GM12878 (cell line): ENCODE measurements around the gene TNKS1BP1. TPM values are rescaled to one million over a fixed set of nuclear protein-coding genes. Genes with fewer than 3 reads are reported as not detected.

Experiments
- ATAC-seq: fragments of 200-7000 bp; cut with Tn5 transposase; 3 replicates; pipeline ENCODE4 v1.9.1; 2020; ENCODE audit warnings: mild to moderate bottlenecking, moderate library complexity
- BruUV-seq: library from RNA; stranded (reverse); fragments of 400-500 nt; replicated peaks from 2 replicates; lab custom pipeline; 2021; lab: Mats Ljungman, UMichigan
- CTCF ChIA-PET: fragments of 300-600 bp; sonication (Branson Sonifier 250); formaldehyde crosslinking; extraction: SDS; loops from one replicate; lab custom pipeline; 2021; ENCODE audit warnings: inconsistent platforms; lab: Yijun Ruan, JAX
- POLR2A ChIA-PET: fragments of 350-600 bp; formaldehyde crosslinking; extraction: SDS; loops from one replicate; lab custom pipeline; 2021; ENCODE audit warnings: inconsistent platforms; lab: Charles Lee
- RAD21 ChIA-PET: fragments of 300-600 bp; sonication (Branson Sonifier 250); formaldehyde crosslinking; loops from one replicate; lab custom pipeline; 2023; ENCODE audit warnings: antibody characterized with exemption; ENCODE audit not compliant: unreplicated experiment; lab: Charles Lee
- SMC1A ChIA-PET: fragments of 300-600 bp; sonication (Branson Sonifier 250); formaldehyde crosslinking; loops from one replicate; lab custom pipeline; 2023; ENCODE audit not compliant: unreplicated experiment, uncharacterized antibody; lab: Charles Lee
- DNase-seq: peaks from one replicate; pipeline ENCODE4 v3.0.0-alpha.2; 2011; ENCODE audit warnings: low read depth, low spot score
- FAIRE-seq: peaks from 3 replicates; lab custom pipeline; 2011; peaks lifted over from hg19 to GRCh38; lab: Jason Lieb, UNC
- H2AFZ ChIP-seq: 2 replicates; pipeline ENCODE4 v1.6.0; 2011; ENCODE audit warnings: low read depth, low read length, control low read depth; ENCODE audit not compliant: control insufficient read depth
- H3K27ac ChIP-seq: 2 replicates; pipeline ENCODE4 v1.5.1; 2011; ENCODE audit warnings: control low read depth; ENCODE audit not compliant: control insufficient read depth, insufficient read depth
- H3K27me3 ChIP-seq, 2 experiments: replicated peaks in 1 of 2; 2 replicates each; pipeline versions ENCODE4 v1.6.0 to v1.6.1; 2011; ENCODE audit warnings: low read length in 1 of 2; ENCODE audit not compliant: control insufficient read depth in 2 of 2, insufficient read depth in 2 of 2
- H3K36me3 ChIP-seq, 2 experiments: 2 replicates each; pipeline ENCODE4 v1.5.1; 2011; ENCODE audit warnings: low read length in 1 of 2; ENCODE audit not compliant: control insufficient read depth in 2 of 2, insufficient read depth in 2 of 2
- H3K4me1 ChIP-seq: 2 replicates; pipeline ENCODE4 v1.6.1; 2011; ENCODE audit warnings: mild to moderate bottlenecking, low read length, moderate library complexity, mixed read lengths; ENCODE audit not compliant: control insufficient read depth, insufficient read depth
- H3K4me2 ChIP-seq: 2 replicates; pipeline ENCODE4 v1.6.0; 2011; ENCODE audit warnings: control low read depth; ENCODE audit not compliant: control insufficient read depth, insufficient read depth
- H3K4me3 ChIP-seq: fragments of 200-600 bp; sonication (generic); 2 replicates; pipeline ENCODE4 v1.5.1; 2016
- H3K79me2 ChIP-seq: 2 replicates; pipeline ENCODE4 v1.6.0; 2011; ENCODE audit warnings: low read length; ENCODE audit not compliant: control insufficient read depth, insufficient read depth
- H3K9ac ChIP-seq: 2 replicates; pipeline ENCODE4 v1.8.0; 2011; ENCODE audit warnings: low read length, control low read depth, mixed read lengths; ENCODE audit not compliant: control insufficient read depth, insufficient read depth
- H3K9me3 ChIP-seq: replicated peaks from 3 replicates; pipeline ENCODE4 v1.5.1; 2011; ENCODE audit warnings: mild to moderate bottlenecking, low read length; ENCODE audit not compliant: control insufficient read depth, insufficient read depth
- H4K20me1 ChIP-seq: 2 replicates; pipeline ENCODE4 v1.6.0; 2011; ENCODE audit not compliant: control insufficient read depth, insufficient read depth
- BMI1 ChIP-seq: fragments of 450-650 bp; IDR thresholded peaks from 2 replicates; pipeline ENCODE4 v1.6.1; 2016; ENCODE audit warnings: mild to moderate bottlenecking, moderate library complexity, borderline replicate concordance
- E2F4 ChIP-seq: IDR thresholded peaks from 2 replicates; pipeline ENCODE4 v1.6.1; 2012; ENCODE audit warnings: low read depth, low read length, improper control_type of control experiment
- HCFC1 ChIP-seq: fragments of 150-350 bp; IDR thresholded peaks from 2 replicates; pipeline ENCODE4 v1.6.1; 2014; ENCODE audit warnings: low read length
- HDGF ChIP-seq: fragments of 450-650 bp; IDR thresholded peaks from 2 replicates; pipeline ENCODE4 v1.6.1; 2016; ENCODE audit warnings: antibody characterized with exemption
- IKZF2 ChIP-seq, 2 experiments: fragments of 450-650 bp; IDR thresholded peaks; 2 replicates each; pipeline ENCODE4 v1.6.1; 2017; ENCODE audit warnings: mild to moderate bottlenecking in 2 of 2, moderate library complexity in 2 of 2
- MLLT1 ChIP-seq: fragments of 450-650 bp; IDR thresholded peaks from 2 replicates; pipeline ENCODE4 v1.6.1; 2016; ENCODE audit warnings: mild to moderate bottlenecking
- NR2C2 ChIP-seq: IDR thresholded peaks from 2 replicates; pipeline ENCODE4 v1.6.1; 2011; ENCODE audit warnings: borderline replicate concordance, low read depth; ENCODE audit not compliant: control insufficient read depth, insufficient read length
- RBBP5 ChIP-seq: fragments of 200-600 bp; sonication (generic); conservative IDR thresholded peaks from 2 replicates; pipeline ENCODE4 v1.6.1; 2016
- WRNIP1 ChIP-seq: IDR thresholded peaks from 2 replicates; pipeline ENCODE4 v1.6.1; 2011; ENCODE audit warnings: low read depth, low read length, improper control_type of control experiment, borderline replicate concordance
- WGBS: methylation state at CpG from one replicate; pipeline ENCODE4 v1.1.6; 2016; ENCODE audit warnings: low lambda C conversion rate; ENCODE audit not compliant: insufficient replicate concordance, insufficient coverage; ENCODE audit errors: missing lambda C conversion rate; 5-methylcytosine and 5-hydroxymethylcytosine counted together
- in situ Hi-C: fragments of 300-500 bp; cut with MboI; formaldehyde crosslinking; loops from 9 replicates; pipeline ENCODE4 v1.14.3; 2018; ENCODE audit warnings: mixed read lengths
- intact Hi-C: fragments of 100-400 bp; cut with micrococcal nuclease; formaldehyde crosslinking; loops from one replicate; pipeline ENCODE4 v1.14.2; 2022; ENCODE audit not compliant: unreplicated experiment
- polyA plus RNA-seq, 11 experiments: library from polyadenylated mRNA; depleted of rRNA in 4 of 11; unstranded in 6 of 11; stranded (reverse) in 5 of 11; fragments of >200 nt; fragmentation: Nextera tagmentation in 4 of 11; fragmentation: Illumina TruSeq in 1 of 11; extraction: Ambion mirVana in 4 of 11; extraction: Trizol in 1 of 11; gene quantifications; 1 replicate in 1 of 11; 2 replicates in 10 of 11; pipeline versions ENCODE4 v1.2.1 to v1.2.3, GENCODE V29; 2011 to 2016; ENCODE audit warnings: inconsistent platforms in 2 of 11, missing spikeins in 2 of 11, low read depth in 1 of 11
- total RNA-seq, 4 experiments: library from RNA; depleted of rRNA in 3 of 4; stranded (reverse); fragments of >200 nt in 3 of 4; fragmentation: Illumina TruSeq in 1 of 4; extraction: Trizol in 1 of 4; gene quantifications; 2 replicates each; pipeline versions ENCODE4 v1.2.1 to v1.2.3, GENCODE V29; 2013 to 2021
- TF ChIP-seq, protein P1 (sequence below): fragments of 450-650 bp; IDR thresholded peaks from 2 replicates; pipeline ENCODE4 v1.6.1; 2017; ENCODE audit warnings: mild to moderate bottlenecking, moderate library complexity
- TF ChIP-seq, protein P2 (sequence below): fragments of 450-650 bp; IDR thresholded peaks from 2 replicates; pipeline ENCODE4 v1.6.1; 2016; ENCODE audit warnings: mild to moderate bottlenecking, moderate library complexity, borderline replicate concordance

TNKS1BP1 gene
- total and polyA plus RNA-seq, 10 of the 15 experiments (the other 5 are each of a cell fraction or from before 2014, with no cell fraction given), result 0.26 to 15.8 (median 4.3) TPM

DNA sequence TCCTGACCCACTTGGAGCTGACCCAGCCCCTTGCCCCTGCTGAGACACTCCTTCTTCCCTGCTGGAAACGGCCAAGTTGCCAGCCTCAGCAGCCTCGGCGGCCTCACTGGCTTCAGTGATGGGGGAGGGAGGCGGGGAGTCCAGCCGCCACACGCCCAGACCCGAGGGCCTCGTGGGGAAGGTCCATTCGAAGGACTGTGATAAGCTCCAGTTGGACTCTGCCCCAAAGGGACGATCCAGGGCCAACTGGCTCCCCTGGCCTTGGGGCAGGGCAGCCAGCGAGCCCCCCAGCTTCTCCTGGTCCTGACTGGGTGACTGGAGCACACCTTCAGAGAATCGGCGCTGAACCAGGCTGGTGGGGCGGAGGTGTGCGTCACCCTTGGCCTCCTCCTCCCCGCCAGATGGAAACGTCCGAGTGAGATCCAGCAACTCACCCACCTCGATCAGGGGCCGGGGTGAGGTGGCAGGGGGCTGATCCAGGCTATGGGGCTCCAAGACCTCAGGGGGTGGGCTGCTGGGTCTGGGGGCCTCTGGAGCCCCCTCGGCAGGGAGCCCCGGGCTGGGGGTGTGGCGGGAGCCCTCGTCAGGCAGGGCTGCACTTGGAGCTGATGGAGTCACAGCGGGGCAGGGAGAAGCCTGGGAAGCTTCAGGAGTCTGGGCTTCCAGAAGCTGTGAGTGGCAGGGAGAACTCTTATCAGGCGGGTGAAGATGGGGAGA is 11.5 kb downstream of the TNKS1BP1 start:
- in situ Hi-C loops, result no loop called here
- no TSS peak for BruUV-seq
- H4K20me1 ChIP-seq, result no peaks in the 10 kb centered on the region
- ATAC-seq, result no peak
- no peaks in the 10 kb centered on the region for H3K27me3 ChIP-seq
- H3K79me2 ChIP-seq, result no peaks in the 10 kb centered on the region
- H3K9ac ChIP-seq, result no peak overlapping the region
- ChIA-PET RAD21 (no interaction called here), CTCF (no interaction called here), SMC1A (interaction anchor here (1.3 kb wide), 1 partner anchor 10 kb away, joined by 3 read pairs; no protein-coding TSS in a partner anchor), POLR2A (no interaction called here)
- no peak overlapping the region for H3K4me2 ChIP-seq
- 80% methylated on average over 23 of the region's 26 CpGs for WGBS
- intact Hi-C loops, result no loop called here
- H2AFZ ChIP-seq, result no peak overlapping the region
- no peak for DNase-seq
- H3K4me3 ChIP-seq, result no peak overlapping the region
- peaks cover 1 to 2% of the 10 kb centered on the region in 2 experiments; a peak in 2 of 4 replicates for H3K36me3 ChIP-seq
- no peak overlapping the region for H3K27ac ChIP-seq
- no peaks in the 10 kb centered on the region for H3K9me3 ChIP-seq
- no peak for FAIRE-seq
- H3K4me1 ChIP-seq, result peaks cover 3% of the 10 kb centered on the region
- TF ChIP-seq MLLT1, result no peak
- no peak for TF ChIP-seq NR2C2
- TF ChIP-seq, protein P1, sequence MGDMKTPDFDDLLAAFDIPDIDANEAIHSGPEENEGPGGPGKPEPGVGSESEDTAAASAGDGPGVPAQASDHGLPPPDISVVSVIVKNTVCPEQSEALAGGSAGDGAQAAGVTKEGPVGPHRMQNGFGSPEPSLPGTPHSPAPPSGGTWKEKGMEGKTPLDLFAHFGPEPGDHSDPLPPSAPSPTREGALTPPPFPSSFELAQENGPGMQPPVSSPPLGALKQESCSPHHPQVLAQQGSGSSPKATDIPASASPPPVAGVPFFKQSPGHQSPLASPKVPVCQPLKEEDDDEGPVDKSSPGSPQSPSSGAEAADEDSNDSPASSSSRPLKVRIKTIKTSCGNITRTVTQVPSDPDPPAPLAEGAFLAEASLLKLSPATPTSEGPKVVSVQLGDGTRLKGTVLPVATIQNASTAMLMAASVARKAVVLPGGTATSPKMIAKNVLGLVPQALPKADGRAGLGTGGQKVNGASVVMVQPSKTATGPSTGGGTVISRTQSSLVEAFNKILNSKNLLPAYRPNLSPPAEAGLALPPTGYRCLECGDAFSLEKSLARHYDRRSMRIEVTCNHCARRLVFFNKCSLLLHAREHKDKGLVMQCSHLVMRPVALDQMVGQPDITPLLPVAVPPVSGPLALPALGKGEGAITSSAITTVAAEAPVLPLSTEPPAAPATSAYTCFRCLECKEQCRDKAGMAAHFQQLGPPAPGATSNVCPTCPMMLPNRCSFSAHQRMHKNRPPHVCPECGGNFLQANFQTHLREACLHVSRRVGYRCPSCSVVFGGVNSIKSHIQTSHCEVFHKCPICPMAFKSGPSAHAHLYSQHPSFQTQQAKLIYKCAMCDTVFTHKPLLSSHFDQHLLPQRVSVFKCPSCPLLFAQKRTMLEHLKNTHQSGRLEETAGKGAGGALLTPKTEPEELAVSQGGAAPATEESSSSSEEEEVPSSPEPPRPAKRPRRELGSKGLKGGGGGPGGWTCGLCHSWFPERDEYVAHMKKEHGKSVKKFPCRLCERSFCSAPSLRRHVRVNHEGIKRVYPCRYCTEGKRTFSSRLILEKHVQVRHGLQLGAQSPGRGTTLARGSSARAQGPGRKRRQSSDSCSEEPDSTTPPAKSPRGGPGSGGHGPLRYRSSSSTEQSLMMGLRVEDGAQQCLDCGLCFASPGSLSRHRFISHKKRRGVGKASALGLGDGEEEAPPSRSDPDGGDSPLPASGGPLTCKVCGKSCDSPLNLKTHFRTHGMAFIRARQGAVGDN, result no peak
- TF ChIP-seq RBBP5, result no peak
- no peak for TF ChIP-seq WRNIP1
- no peak for TF ChIP-seq HDGF
- TF ChIP-seq BMI1, result no peak
- no peak for TF ChIP-seq IKZF2 (IDR thresholded peaks at IDR 0.05)
- no peak for TF ChIP-seq E2F4
- TF ChIP-seq, protein P2, sequence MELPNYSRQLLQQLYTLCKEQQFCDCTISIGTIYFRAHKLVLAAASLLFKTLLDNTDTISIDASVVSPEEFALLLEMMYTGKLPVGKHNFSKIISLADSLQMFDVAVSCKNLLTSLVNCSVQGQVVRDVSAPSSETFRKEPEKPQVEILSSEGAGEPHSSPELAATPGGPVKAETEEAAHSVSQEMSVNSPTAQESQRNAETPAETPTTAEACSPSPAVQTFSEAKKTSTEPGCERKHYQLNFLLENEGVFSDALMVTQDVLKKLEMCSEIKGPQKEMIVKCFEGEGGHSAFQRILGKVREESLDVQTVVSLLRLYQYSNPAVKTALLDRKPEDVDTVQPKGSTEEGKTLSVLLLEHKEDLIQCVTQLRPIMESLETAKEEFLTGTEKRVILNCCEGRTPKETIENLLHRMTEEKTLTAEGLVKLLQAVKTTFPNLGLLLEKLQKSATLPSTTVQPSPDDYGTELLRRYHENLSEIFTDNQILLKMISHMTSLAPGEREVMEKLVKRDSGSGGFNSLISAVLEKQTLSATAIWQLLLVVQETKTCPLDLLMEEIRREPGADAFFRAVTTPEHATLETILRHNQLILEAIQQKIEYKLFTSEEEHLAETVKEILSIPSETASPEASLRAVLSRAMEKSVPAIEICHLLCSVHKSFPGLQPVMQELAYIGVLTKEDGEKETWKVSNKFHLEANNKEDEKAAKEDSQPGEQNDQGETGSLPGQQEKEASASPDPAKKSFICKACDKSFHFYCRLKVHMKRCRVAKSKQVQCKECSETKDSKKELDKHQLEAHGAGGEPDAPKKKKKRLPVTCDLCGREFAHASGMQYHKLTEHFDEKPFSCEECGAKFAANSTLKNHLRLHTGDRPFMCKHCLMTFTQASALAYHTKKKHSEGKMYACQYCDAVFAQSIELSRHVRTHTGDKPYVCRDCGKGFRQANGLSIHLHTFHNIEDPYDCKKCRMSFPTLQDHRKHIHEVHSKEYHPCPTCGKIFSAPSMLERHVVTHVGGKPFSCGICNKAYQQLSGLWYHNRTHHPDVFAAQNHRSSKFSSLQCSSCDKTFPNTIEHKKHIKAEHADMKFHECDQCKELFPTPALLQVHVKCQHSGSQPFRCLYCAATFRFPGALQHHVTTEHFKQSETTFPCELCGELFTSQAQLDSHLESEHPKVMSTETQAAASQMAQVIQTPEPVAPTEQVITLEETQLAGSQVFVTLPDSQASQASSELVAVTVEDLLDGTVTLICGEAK, result no peak
- no peak for TF ChIP-seq HCFC1
